Heart left ventricle (tissue), 16 donors: ENCODE results near the gene TPRG1. TPM values are rescaled to one million over a fixed set of nuclear protein-coding genes. Genes with fewer than 3 reads are reported as not detected.

ENCODE experiments used
- ATAC-seq, 4 donors: fragments of 200-7000 bp; cut with Tn5 transposase; one replicate each; pipeline ENCODE4 v1.9.1; 2020 to 2022; ENCODE audit warnings: moderate library complexity in 4 of 4, mild to moderate bottlenecking in 3 of 4, moderate number of reproducible peaks in 1 of 4
- DNase-seq, 5 donors: peaks; one replicate each; pipeline ENCODE4 v3.0.0-alpha.2; 2020
- H3K27ac ChIP-seq, 12 donors: fragments of 200-600 bp; sonication (generic) in 4 of 12; one replicate each; pipeline versions ENCODE4 v1.5.0 to v1.8.0; 2016 to 2022; ENCODE audit warnings: mild to moderate bottlenecking in 2 of 12
- H3K27me3 ChIP-seq, 9 donors: fragments of 200-600 bp; sonication (generic) in 2 of 9; one replicate each; pipeline versions ENCODE4 v1.5.1 to v1.8.0; 2016 to 2022; ENCODE audit warnings: mild to moderate bottlenecking in 3 of 9
- H3K36me3 ChIP-seq, 9 donors: fragments of 200-600 bp; sonication (generic) in 2 of 9; one replicate each; pipeline versions ENCODE4 v1.5.0 to v1.8.0; 2018 to 2022; ENCODE audit warnings: mild to moderate bottlenecking in 2 of 9
- H3K4me1 ChIP-seq, 12 donors: fragments of 200-600 bp; sonication (generic) in 4 of 12; one replicate each; pipeline versions ENCODE4 v1.5.0 to v1.8.0; 2016 to 2022; ENCODE audit warnings: mild to moderate bottlenecking in 3 of 12
- H3K4me3 ChIP-seq, 12 donors: fragments of 200-600 bp; sonication (generic) in 4 of 12; one replicate each; pipeline versions ENCODE4 v1.5.0 to v1.8.0; 2017 to 2022; ENCODE audit warnings: mild to moderate bottlenecking in 9 of 12, moderate library complexity in 4 of 12
- H3K9me3 ChIP-seq, 12 donors: fragments of 200-600 bp; sonication (generic) in 4 of 12; one replicate each; pipeline versions ENCODE4 v1.5.0 to v1.8.0; 2016 to 2022; ENCODE audit warnings: mild to moderate bottlenecking in 1 of 12
- POLR2A ChIP-seq, 2 donors: fragments of 450-650 bp; IDR thresholded peaks; one replicate each; pipeline ENCODE4 v1.6.1; 2017; ENCODE audit warnings: antibody characterized with exemption in 2 of 2, mild to moderate bottlenecking in 2 of 2, moderate library complexity in 2 of 2
- WGBS, 4 donors: extraction: QIAGEN DNeasy Blood & Tissue Kit in 2 of 4; methylation state at CpG; one replicate each; pipeline versions ENCODE4 v1.1.5 to v1.1.7; 2013 to 2018; 5-methylcytosine and 5-hydroxymethylcytosine counted together
- intact Hi-C, 10 donors: fragments of 100-400 bp; cut with DNase I; formaldehyde crosslinking; loops; one replicate each; pipeline versions ENCODE4 v1.11.1 to v1.14.2; 2022
- polyA plus RNA-seq, 2 donors: library from polyadenylated mRNA; stranded (reverse); fragments of 200-250 nt; gene quantifications; one replicate each; pipeline ENCODE4 v1.2.3, GENCODE V29; 2013
- total RNA-seq, 9 donors: library from RNA; depleted of rRNA in 2 of 9; stranded (reverse); fragments of >200 nt in 2 of 9; fragmentation: NEBNext Ultra II Directional in 3 of 9; extraction: Animal tissue kit (Norgen Biotek cat#: 25700) in 3 of 9; gene quantifications; one replicate each; pipeline versions ENCODE4 v1.1.0 to v1.2.4, GENCODE V29; 2016 to 2023
- TF ChIP-seq, protein P1 (sequence below), 12 donors: fragments of 200-600 bp; sonication (generic) in 4 of 12; IDR thresholded peaks; one replicate each; pipeline versions ENCODE4 v1.5.0 to v1.8.0; 2018 to 2022; ENCODE audit warnings: antibody characterized with exemption in 12 of 12, mild to moderate bottlenecking in 5 of 12
- donor health status: ischemic (EF 13 %, LVEDD 7.1; RV severe dilation, severe dysfunction).
- donor health status: healthy with polysubstance abuse.
- donor health status: DM: no; HTN: yes; CAD: no.
- donor health status: DM: no; HTN: no; CAD: no.
- donor health status: ischemic (EF 25% LVEDD 6.9; RV normal size, moderate dysfunction).
- donor health status: ischemic (EF 25% LVEDD 5.7; RV mildly dilated, moderate dysfunction).
- donor health status: healthy.
- donor health status: DM: yes; HTN: yes; CAD: no.
- donor health status: ischemic (EF 35%, LVEDD 5.7; RV mildly dilated, moderate dysfunction).
- donor health status: nonischemic (EF 11% LVEDD 7.7; RV severe dilation, severe dysfunction).
- donor health status: DM: yes; HTN: yes; CAD: no.
- donor health status: PGD.
- donor health status: ischemic (EF 29% LVEDD 5.4; RV normal size, mild dysfunction).
- donor health status: nonischemic (EF 23%, LVEDD 6.1; RV moderate dilation, normal function).

Gene TPRG1
- total and polyA plus RNA-seq, 11 donors = 0.13 to 9.5 (median 1.2) TPM

DNA sequence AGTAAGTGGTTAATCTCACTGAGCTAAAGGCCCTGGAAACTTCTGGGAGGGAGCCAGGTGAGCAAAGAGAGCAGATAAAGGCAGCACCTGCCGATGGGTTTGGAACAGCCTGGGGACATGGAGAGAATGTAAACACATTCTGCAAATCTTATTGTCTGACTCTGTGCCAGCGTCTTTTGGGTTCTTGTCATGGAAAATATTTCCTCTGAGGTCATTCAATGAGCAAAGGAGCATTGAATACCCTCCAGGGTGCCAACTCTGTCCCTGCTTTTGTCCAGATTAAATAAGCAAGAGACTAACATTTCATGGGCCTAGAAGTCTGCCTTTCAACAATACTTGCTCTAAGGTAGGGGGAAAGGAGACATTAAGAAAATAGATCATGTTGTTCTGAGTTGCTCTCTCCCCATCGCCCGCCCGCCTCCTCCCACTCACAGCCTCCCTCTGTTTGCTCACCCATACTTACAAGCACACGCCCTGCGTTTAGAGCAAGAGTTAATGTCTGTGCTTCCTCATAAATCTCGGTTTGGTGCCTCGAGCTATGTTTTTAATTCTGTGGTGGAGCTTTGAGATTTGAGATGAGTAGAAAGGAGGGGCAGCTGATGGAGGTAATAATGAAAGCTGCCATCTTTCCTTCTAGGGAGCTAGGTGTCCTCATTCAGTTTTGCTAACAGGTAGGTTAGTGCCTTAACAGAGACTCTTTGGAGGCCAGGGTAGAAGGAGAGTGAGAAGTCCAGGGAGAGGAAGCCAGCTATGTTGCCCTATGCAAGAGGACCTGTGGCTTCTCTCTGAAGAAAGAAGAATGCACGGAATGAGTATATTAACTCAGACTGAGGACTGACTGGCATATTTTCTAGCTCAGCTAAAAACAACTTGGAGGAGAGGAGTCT is 132.9 kb downstream of the TPRG1 start:
- DNase-seq (no peak), ATAC-seq (peak in 1 of 4 donors; percentile 18)
- Histone ChIP-seq H3K27ac (no peak overlapping the region), H3K4me1 (no peaks in the 10 kb centered on the region), H3K27me3 (no peaks in the 10 kb centered on the region), H3K36me3 (no peaks in the 10 kb centered on the region), H3K9me3 (no peaks in the 10 kb centered on the region), H3K4me3 (no peak overlapping the region)
- TF ChIP-seq POLR2A (IDR thresholded peaks at IDR 0.05) = no peak
- TF ChIP-seq, protein P1, sequence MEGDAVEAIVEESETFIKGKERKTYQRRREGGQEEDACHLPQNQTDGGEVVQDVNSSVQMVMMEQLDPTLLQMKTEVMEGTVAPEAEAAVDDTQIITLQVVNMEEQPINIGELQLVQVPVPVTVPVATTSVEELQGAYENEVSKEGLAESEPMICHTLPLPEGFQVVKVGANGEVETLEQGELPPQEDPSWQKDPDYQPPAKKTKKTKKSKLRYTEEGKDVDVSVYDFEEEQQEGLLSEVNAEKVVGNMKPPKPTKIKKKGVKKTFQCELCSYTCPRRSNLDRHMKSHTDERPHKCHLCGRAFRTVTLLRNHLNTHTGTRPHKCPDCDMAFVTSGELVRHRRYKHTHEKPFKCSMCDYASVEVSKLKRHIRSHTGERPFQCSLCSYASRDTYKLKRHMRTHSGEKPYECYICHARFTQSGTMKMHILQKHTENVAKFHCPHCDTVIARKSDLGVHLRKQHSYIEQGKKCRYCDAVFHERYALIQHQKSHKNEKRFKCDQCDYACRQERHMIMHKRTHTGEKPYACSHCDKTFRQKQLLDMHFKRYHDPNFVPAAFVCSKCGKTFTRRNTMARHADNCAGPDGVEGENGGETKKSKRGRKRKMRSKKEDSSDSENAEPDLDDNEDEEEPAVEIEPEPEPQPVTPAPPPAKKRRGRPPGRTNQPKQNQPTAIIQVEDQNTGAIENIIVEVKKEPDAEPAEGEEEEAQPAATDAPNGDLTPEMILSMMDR (IDR thresholded peaks at IDR 0.05) = no peak
- WGBS, 4 donors = 72 to 79% (median 76%) methylated on average over 10 of the region's 10 CpGs
- intact Hi-C loops = no loop called here

DNA sequence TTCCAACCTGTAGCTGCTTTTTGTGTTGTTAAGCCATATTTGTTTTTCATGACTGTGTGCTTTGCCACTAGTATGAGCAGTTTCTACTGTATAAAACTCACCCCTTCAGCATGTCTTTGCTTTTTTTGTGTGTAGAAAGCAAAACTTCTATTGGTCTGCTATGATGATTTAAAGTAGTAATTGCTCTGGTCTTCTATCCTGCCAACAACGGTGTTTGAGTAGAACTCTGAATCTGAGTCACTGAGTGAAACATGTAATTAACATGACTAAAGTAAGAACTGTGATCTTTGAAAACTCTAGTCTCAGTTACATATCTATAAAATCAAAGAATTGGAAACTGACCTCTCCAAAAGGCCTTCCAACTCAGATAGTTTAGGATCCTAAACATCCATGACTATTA is 133.6 kb downstream of the TPRG1 start:
- 78 to 96% (median 93%) methylated on average over 1 of the region's 1 CpG for WGBS, 4 donors
- Histone ChIP-seq H3K36me3 (no peaks in the 10 kb centered on the region), H3K27me3 (no peaks in the 10 kb centered on the region), H3K4me3 (no peak overlapping the region), H3K9me3 (no peaks in the 10 kb centered on the region), H3K27ac (no peak overlapping the region), H3K4me1 (no peaks in the 10 kb centered on the region)
- ATAC-seq (no peak), DNase-seq (no peak)
- intact Hi-C loops = no loop called here
- no peak for TF ChIP-seq POLR2A (IDR thresholded peaks at IDR 0.05)
- TF ChIP-seq, protein P1 (IDR thresholded peaks at IDR 0.05) = no peak

DNA sequence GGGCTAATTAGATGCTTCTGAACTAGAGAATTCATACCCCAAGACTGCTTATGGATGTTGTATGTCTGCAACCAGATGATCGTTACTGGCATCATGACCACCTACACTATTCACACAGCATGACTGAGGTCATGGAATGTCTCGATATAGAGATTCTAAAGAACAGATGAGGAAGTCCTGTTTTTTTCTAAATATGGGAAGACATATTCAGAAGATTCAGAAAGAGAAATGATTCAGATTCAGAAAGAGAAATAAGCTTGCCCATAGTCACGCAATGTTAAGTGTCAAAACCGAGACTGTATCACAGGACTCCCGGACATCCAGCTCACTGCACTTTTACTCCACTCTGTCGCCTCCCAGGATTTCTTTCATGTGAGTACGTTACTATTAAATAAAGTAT is 136.2 kb downstream of the TPRG1 start:
- no peaks in the 10 kb centered on the region for H3K27me3 ChIP-seq
- ATAC-seq = no peak

DNA sequence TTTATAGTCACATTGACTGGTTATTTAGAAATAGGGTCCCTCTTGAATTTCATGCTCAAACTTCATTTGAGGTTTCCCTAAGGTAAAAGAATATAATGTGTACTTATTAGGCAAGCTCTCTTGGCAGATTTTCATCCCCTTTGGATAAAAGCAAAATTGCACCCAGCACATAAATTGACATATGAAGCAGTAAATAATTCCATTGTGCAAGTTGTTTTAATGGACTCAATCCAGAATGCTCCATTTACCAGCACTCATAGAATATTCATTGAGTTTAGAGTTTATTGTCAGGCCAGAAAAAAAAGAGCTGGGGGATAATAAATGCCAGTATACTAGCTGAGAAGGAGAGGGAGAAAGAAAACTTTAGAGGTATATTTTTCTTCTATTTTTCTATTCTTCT is 136.8 kb downstream of the TPRG1 start:
- H3K4me3 ChIP-seq = no peak overlapping the region
- ATAC-seq (no peak), DNase-seq (no peak)
- H3K27ac ChIP-seq = no peak overlapping the region
- H3K27me3 ChIP-seq = no peaks in the 10 kb centered on the region
- H3K9me3 ChIP-seq = no peaks in the 10 kb centered on the region
- intact Hi-C loops = no loop called here
- no peaks in the 10 kb centered on the region for H3K36me3 ChIP-seq
- H3K4me1 ChIP-seq = no peaks in the 10 kb centered on the region
- TF ChIP-seq, protein P1 (IDR thresholded peaks at IDR 0.05) = no peak
- no peak for TF ChIP-seq POLR2A (IDR thresholded peaks at IDR 0.05)

More for the DNA sequence above, 136.2 kb downstream of the TPRG1 start:
- H3K4me3 ChIP-seq = no peak overlapping the region
- intact Hi-C loops = no loop called here
- 83 to 92% (median 89%) methylated on average over 7 of the region's 7 CpGs for WGBS, 4 donors
- H3K4me1 ChIP-seq = no peaks in the 10 kb centered on the region
- no peaks in the 10 kb centered on the region for H3K9me3 ChIP-seq
- H3K27ac ChIP-seq = no peak overlapping the region
- H3K36me3 ChIP-seq = no peaks in the 10 kb centered on the region
- TF ChIP-seq, protein P1 (IDR thresholded peaks at IDR 0.05) = no peak
- no peak for TF ChIP-seq POLR2A (IDR thresholded peaks at IDR 0.05)
- no peak for DNase-seq
